HG02763 (cell line): ENCODE results near the gene NUP214.
"Not testable (repeated sequence)": the region's sequence is repeated elsewhere in the genome, so short reads cannot be mapped to it uniquely, and the experiment has no call there.

Source experiments
- ATAC-seq: cut with Tn5 transposase; IDR thresholded peaks from one replicate; pipeline ENCODE4 v1.9.1; 2021; ENCODE audit warnings: mild to moderate bottlenecking, moderate library complexity; ENCODE audit not compliant: unreplicated experiment

Gene NUP214

GRCh38 chr9:131227959-131228460 lies 102.6 kb downstream of the NUP214 start:
- ATAC-seq: no peak

DNA sequence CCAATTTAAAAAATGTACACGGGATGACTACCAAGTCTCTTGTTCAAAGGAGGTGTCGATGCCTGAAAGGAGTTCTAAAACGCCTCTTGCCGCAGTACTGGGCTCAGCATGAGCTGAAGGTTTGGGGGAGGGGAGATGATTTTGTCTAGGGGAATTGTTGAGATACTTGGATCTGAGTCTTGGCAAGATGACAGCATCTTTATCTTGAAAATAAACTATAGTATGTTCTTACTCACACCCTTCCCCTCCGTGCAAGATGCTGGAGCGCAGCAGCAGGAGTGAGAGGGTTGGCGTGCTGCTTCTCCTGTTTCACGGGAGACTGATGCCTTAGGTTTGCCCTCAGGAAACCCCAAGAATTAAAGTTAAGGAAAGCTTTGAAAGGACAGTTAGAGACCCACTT lies 103.6 kb downstream of the NUP214 start:
- ATAC-seq: no peak

- no peak for ATAC-seq
Measured at GRCh38 chr9:131233556-131233955, 108.2 kb downstream of the NUP214 start.

DNA sequence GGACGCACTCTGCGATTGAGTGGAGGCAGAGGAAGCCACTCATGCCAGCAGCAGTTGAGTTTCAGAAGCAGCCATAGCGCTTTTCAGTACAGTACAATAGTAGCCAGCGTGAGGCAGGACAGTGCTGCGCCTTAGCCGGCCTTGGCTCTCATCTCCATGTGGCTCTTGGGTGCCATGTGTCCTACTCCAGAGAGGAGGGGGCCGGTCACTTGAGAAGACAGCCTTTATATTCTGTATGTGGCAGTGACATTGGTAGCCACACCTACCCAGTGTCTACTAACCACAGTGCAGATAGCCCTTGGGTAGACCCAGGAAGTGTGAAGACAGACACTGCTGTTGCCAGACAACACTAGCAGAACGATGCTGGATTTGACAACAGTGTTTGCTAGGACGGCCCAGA lies 108.6 kb downstream of the NUP214 start:
- no peak for ATAC-seq

DNA sequence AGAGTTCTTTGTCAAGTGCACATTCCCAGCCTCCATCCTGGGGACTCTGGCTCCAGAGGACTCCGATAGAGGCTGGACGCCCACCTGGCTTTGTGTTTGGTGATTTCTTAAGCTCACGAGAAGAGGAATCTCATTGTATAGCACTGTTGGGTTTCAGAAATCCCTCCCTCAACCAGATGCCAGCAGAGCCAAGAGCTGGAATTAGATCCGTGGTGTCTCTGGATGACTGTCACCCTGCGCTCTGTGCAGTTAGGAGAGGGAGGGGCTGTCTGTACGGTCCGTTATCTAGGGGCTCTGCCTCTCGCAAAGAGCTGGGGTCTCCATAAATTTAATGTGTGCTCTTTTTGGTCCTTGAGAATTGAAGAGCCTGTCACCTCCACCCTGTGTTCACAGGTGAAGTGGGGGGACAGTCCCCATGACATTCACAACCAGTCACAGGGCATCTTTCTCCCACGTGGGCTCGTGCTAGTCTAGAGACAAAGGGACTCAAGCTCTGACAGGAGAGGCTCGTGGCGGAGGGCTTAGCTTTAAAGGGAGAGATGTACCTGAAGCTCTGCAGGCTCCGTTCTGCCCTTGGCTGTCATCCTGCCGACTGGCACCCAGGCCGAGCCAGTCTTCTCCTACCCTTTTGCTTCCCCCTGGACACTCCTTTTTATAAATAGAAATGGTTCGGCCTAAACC lies 109.6 kb downstream of the NUP214 start:
- no peak for ATAC-seq

- ATAC-seq: no peak
Measured at GRCh38 chr9:131235480-131235851, 110.1 kb downstream of the NUP214 start.

GRCh38 chr9:131236161-131236560 lies 110.8 kb downstream of the NUP214 start:
- no peak for ATAC-seq

GRCh38 chr9:131236761-131237160 lies 111.4 kb downstream of the NUP214 start:
- no peak for ATAC-seq

GRCh38 chr9:131237291-131237690 lies 111.9 kb downstream of the NUP214 start:
- no peak for ATAC-seq

- ATAC-seq: peak; percentile 70
Measured at GRCh38 chr9:131237931-131238401, 112.6 kb downstream of the NUP214 start.

DNA sequence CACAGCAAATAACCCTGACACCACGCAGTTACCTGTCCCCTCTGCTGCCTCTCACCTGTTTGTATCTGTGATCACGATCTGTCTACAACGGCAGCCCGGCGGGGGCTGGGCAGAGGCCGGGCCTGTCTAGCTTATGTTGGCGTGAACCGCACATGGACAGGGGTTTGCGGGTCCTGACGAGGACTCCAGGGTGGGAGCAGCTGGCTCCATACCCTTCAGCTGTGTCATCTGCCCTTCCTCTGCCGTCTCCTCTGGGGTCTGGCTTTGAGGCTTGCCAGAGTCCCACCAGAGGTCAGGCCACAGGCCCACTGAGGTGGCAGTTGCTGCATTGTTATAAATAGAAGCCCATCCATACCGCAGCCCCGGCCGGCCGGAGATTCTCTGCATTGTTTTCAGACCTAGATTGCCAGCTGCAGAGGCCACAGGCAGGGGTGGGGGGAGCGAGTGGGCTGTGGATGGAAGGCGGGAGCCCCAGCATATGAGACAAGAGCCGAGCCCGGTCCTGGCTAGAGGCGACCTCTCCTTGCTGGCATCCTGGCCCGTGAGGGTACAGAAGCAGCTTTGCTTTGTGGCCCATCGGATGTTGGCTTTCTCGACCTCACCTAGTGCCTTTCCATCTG lies 113.1 kb downstream of the NUP214 start:
- peak; percentile 11 for ATAC-seq

GRCh38 chr9:131239161-131239975 lies 114.0 kb downstream of the NUP214 start:
- ATAC-seq: no peak

- ATAC-seq: no peak
Measured at GRCh38 chr9:131240047-131240921, 114.9 kb downstream of the NUP214 start.

- not testable (repeated sequence) for ATAC-seq
Measured at GRCh38 chr9:131244331-131244730, 118.9 kb downstream of the NUP214 start.

DNA sequence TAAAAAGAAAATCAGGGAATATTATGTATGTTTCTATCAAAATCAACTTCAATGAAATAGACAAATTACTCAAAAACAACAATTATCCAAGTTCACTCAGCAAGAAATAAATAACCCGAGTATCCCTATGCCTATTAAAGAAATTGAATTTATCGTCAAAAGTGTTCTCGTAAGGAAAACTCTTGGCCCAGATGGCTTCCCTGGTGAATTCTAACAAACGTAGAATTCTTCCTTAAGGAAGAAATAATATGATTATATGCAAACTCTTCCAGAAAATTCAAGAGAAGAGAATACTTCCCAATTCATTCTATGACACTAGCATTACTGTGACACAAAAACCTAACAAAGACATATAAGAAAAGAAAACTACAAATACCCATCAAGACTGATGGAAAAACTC lies 121.2 kb downstream of the NUP214 start:
- ATAC-seq: no peak

DNA sequence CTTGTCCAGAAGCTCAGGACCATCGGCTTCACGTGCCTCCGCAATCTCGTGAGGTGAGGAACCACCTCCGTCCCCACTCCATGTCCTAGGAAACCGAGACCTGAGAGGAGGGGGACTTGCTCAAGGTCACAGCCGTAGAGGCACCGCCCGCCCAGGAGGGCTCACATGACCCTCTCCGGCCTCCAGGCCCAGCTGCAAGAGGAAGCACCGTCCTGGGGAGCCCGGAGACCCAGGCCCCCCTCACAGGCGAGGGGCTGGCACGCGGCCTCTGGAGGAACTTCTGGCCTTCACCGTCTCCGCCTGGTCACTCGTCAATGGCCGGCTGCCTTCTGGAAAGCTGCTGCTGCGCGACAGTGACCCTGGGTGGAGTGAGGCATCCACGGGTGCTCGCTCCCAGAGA lies 126.7 kb downstream of the NUP214 start:
- no peak for ATAC-seq

- ATAC-seq: no peak
Measured at GRCh38 chr9:131253891-131254491, 128.6 kb downstream of the NUP214 start.

GRCh38 chr9:131254626-131255025 lies 129.2 kb downstream of the NUP214 start:
- no peak for ATAC-seq

DNA sequence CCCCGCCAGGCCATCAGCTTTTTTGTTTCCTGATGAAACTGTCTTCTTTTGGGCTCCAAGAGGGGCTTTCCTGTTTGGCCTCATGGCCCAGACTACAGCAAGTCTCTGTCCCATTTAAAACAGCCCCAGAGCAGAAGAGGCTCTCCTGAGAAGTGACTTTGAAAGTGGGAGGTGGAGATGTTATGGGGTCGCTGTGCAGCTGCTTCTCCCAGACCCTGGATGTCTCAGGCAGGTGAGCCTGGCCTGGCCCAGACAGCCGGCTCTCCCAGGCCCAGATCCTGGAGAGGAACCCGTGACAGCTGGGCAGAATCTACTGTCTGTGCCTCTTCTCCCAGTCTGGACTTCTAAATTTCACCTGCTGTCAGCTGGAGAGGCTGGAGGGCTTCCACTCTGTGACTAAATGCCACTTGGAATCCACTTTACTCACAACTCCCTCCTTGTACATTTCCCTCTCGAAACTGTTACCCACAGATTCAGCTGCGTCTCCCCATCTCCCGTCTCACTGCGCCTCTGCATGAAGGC lies 130.4 kb downstream of the NUP214 start:
- no peak for ATAC-seq
